ENCODE measurements around the gene RBM28.

RBM28 gene

DNA sequence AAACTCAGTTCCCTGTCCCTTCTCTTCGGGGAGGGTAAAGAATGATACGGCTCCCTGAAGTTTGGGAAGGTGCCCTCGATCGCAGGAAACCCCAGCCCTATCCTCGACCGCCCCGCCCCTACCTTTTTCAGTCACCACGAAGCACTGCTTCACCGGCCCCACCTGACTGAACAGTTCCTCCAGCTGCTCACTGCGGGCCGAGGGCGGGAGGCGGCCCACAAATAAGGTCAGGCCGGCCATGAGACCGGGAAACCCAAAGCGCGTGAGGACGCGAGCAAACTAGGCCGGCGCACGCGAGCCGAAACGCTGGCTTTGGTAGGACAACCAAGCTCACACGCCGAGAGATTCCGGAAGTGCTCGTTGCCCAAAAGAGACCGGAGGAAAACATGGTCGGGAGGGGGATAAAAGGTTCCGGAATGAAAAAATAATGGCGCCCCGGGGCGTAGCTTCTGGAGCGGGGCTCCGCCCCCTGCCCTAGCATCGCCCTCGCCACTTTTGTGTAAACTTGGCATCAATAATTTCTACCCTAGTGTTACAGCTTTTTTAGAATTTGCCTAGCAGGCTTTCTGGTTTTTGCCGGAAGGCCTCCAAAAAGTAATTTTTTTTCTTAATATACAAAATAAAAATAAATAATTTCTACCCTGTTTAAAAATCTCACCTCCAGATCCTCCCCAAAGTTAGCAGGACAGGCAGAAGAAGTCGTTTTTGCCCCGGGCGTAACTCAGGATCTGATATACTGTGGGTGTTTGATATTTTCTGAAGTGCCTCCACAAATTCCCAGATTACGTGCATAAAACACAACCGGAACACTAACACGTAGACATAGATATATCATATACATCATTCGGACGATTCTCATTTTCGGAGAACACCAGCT lies at the start of gene RBM28:
Gene RBM28, minus strand, starts transcription at position 355 of the 877 bp plus-strand sequence. Its CDS starts 115 bp downstream, at position 240.
- peaks cover 3% of the 10 kb centered on the region for H3K4me1 ChIP-seq (ENCODE audit: control insufficient read depth, insufficient read depth, low read length)
- H3K4me3 ChIP-seq (ENCODE audit: low read depth, low read length), result peak within 1 kb of the TSS; percentile 96
- H3K36me3 ChIP-seq (ENCODE audit: control insufficient read depth, insufficient read depth, low read length), result no peaks in the 10 kb centered on the region
- H3K27me3 ChIP-seq (ENCODE audit: control insufficient read depth, insufficient read depth, low read length), result peaks cover 13% of the 10 kb centered on the region
- H3K9ac ChIP-seq (ENCODE audit: low read depth, low read length), result peak within 1 kb of the TSS; percentile 82
- H3K9me3 ChIP-seq (ENCODE audit: control insufficient read depth, insufficient read depth, low read length), result no peaks in the 10 kb centered on the region

DNA sequence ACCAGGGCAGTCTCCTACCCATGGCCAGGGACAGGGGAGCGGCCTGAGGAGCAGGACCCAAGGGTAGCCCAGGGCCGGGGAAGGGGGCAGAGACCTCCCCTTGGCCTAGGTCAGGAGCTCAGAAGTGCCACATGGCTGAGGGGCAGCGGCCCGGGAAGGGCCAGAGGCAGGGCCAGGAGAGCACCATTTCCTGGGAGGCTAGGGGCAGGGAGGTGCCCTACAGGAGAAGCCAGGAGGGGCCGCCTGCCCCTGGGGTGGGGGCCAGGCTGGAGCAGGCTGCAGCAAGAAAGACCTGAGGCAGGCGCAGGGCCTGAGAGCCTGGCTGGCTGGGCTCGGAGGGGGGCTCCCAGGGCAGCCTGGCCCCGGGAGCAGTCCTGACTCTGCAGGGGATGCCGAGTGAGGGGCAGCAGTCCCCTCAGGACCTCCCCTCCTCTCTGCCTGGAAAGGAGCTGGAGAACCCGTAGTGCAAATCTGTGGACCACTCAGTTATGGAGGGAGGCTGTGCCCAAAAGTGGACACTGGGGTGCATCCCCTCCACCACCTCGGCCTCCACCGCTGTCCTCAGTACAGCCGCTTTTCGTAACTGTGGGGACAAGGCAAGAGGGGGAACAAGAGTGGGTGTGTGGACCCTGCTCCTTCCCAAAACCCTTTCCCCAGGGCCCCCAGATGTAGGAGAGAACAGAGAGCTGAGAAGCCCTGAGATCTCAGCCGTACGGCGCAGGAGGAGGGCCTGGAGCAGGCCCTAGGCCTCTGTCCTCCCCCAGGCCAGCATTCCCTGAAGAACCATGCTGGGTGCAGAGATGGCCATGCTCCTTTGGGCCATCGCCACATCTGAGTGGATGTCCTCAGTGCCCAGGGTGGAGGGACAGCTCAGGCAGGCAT lies 49.0 kb upstream of the RBM28 start:
- H3K4me3 ChIP-seq (ENCODE audit: low read depth, low read length), result no peak overlapping the region
- H3K27me3 ChIP-seq (ENCODE audit: control insufficient read depth, insufficient read depth, low read length), result peaks cover 14% of the 10 kb centered on the region
- no peaks in the 10 kb centered on the region for H3K9me3 ChIP-seq (ENCODE audit: control insufficient read depth, insufficient read depth, low read length)
- H3K36me3 ChIP-seq (ENCODE audit: control insufficient read depth, insufficient read depth, low read length), result peaks cover 4% of the 10 kb centered on the region
- no peak overlapping the region for H3K9ac ChIP-seq (ENCODE audit: low read depth, low read length)
- H3K4me1 ChIP-seq (ENCODE audit: control insufficient read depth, insufficient read depth, low read length), result peaks cover 4% of the 10 kb centered on the region

DNA sequence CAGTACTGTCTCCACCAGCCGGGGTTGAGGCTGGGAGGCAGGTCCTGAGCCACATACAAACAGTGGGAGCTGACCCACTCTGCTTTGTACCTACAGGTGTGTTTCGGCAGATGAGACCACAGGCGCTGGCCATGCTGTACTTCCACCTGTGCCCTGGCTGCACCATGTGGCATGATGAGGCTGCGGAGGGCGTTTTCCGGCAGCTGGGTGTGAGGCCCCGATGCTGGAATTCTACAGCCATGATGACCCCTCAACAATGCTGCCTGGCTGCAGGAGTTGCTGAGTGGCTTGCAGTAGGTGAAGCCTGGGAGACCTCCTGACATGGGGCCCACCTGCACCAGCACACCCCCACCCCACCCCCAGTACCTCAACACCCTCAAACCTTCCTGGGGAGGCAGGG lies 48.1 kb upstream of the RBM28 start:
- Histone ChIP-seq H3K9me3 (ENCODE audit: control insufficient read depth, insufficient read depth, low read length) (no peaks in the 10 kb centered on the region), H3K9ac (ENCODE audit: low read depth, low read length) (no peak overlapping the region), H3K4me1 (ENCODE audit: control insufficient read depth, insufficient read depth, low read length) (peaks cover 4% of the 10 kb centered on the region), H3K36me3 (ENCODE audit: control insufficient read depth, insufficient read depth, low read length) (peaks cover 4% of the 10 kb centered on the region), H3K27me3 (ENCODE audit: control insufficient read depth, insufficient read depth, low read length) (peaks cover 22% of the 10 kb centered on the region), H3K4me3 (ENCODE audit: low read depth, low read length) (no peak overlapping the region)

DNA sequence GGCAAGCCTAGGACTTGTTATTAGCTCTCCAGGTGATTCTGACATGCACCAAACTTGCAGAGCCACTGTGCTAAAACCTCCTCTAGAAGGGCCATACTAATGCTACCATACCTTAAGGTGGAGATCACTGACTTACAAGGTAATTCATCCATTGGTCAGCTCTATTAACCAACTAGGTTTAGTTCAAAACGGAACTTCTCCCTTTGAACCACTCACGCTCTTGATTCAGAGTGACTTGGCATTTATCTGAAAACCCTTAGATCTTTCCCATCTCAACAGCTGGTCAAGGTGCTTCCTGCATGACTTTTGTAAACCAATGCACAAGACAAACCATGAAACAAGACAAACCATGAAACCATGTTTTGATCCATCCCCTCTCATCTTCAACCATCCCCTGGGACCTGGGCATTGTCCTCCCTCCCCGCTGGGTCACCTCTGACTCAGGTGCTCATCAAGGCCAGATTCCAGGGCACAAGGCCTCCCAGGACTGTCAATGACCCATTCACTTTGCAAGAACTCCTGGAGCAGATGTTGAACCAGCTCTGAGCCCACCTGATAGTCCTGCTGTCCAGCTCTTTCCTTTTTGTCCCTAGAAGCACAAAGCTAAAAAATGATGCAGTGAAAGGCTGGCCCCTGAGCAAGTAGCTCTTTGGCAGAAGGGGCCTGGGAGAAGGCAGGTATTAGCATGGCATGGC lies 47.3 kb upstream of the RBM28 start:
- Histone ChIP-seq H3K4me3 (ENCODE audit: low read depth, low read length) (no peak overlapping the region), H3K9ac (ENCODE audit: low read depth, low read length) (no peak overlapping the region), H3K4me1 (ENCODE audit: control insufficient read depth, insufficient read depth, low read length) (peaks cover 8% of the 10 kb centered on the region), H3K27me3 (ENCODE audit: control insufficient read depth, insufficient read depth, low read length) (peaks cover 26% of the 10 kb centered on the region), H3K9me3 (ENCODE audit: control insufficient read depth, insufficient read depth, low read length) (no peaks in the 10 kb centered on the region), H3K36me3 (ENCODE audit: control insufficient read depth, insufficient read depth, low read length) (peaks cover 4% of the 10 kb centered on the region)

DNA sequence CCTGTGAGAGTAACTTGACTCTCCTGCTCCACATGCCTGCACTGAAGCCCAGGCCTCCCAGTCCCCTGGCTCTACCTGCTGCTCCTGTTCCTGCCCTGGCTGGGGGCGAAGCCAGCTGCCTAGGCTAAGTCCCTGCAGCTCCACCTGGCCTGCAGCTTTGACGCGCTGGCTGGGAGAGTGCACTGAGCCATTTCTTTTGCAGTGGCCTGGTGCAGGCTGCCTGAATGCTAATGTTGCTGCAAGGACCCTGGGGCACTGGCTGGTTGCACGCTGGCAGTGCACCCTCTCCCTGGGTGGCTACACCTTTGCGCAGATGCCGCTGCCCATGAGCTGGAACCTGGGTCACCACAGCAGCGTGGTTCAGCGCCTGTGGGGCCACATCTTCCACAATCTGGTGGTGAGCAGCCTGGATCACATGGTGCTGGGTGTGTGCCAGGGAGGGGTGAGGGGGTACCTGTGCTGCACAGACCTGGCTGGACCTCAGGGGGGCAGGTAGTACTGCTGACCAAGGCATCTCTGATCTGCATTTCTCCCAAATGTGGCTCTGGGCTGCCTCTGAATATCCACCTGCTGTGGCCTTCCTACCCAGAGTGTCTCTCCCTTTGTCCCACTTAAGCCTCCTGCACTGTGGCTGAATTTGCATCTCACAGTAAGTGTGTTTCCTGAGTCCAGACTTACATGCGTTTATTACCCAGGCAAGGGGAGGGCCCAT lies 46.1 kb upstream of the RBM28 start:
- peaks cover 8% of the 10 kb centered on the region for H3K4me1 ChIP-seq (ENCODE audit: control insufficient read depth, insufficient read depth, low read length)
- no peak overlapping the region for H3K4me3 ChIP-seq (ENCODE audit: low read depth, low read length)
- H3K36me3 ChIP-seq (ENCODE audit: control insufficient read depth, insufficient read depth, low read length), result peaks cover 4% of the 10 kb centered on the region
- no peaks in the 10 kb centered on the region for H3K9me3 ChIP-seq (ENCODE audit: control insufficient read depth, insufficient read depth, low read length)
- H3K9ac ChIP-seq (ENCODE audit: low read depth, low read length), result no peak overlapping the region
- H3K27me3 ChIP-seq (ENCODE audit: control insufficient read depth, insufficient read depth, low read length), result peaks cover 26% of the 10 kb centered on the region

DNA sequence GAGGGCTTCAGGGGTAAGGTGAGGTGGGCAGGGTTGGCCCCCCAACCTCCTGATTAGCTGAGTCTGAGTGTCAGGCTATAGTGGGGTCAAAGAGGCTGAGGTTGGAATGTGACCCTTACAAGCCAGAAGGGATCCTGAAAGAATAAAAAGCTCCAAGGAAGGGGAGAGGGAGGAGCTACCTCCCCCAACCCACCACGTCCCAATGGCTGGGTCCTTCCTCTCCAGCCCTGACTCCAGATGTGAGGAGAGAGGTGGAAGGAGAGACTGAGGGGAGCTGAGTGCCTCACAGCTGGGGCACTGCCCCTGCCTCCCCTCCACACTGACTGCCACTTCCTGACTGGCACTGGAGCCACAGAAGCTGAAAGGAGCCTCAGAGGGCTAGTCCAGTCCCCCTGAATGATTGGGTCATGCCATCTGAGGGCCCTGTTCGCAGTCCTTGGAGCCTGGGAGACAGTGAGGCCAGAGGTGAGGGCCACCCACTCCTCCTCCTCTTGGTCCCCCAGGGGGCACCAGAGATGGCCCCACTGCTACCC lies 45.4 kb upstream of the RBM28 start:
- Histone ChIP-seq H3K4me3 (ENCODE audit: low read depth, low read length) (no peak overlapping the region), H3K9me3 (ENCODE audit: control insufficient read depth, insufficient read depth, low read length) (no peaks in the 10 kb centered on the region), H3K36me3 (ENCODE audit: control insufficient read depth, insufficient read depth, low read length) (peaks cover 4% of the 10 kb centered on the region), H3K27me3 (ENCODE audit: control insufficient read depth, insufficient read depth, low read length) (peaks cover 26% of the 10 kb centered on the region), H3K4me1 (ENCODE audit: control insufficient read depth, insufficient read depth, low read length) (peaks cover 8% of the 10 kb centered on the region), H3K9ac (ENCODE audit: low read depth, low read length) (no peak overlapping the region)

DNA sequence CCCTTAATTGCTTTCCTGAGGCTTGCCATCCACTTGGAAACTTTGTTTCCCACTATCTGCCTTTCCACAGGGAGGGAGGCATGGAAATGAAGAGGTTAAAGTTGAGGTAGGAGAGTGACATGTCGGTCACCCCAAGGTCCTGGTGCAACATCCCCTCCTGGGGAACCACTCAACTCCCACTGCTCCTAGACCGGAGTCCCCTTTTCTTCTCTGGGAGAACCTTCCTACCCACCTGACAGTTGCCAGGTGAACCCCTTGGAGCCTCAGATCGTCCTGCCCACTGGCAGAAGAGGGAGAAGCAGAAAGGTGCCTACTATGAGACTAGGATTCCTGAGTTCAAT lies 44.4 kb upstream of the RBM28 start:
- Histone ChIP-seq H3K4me3 (ENCODE audit: low read depth, low read length) (no peak overlapping the region), H3K36me3 (ENCODE audit: control insufficient read depth, insufficient read depth, low read length) (peaks cover 2% of the 10 kb centered on the region), H3K4me1 (ENCODE audit: control insufficient read depth, insufficient read depth, low read length) (peaks cover 8% of the 10 kb centered on the region), H3K9ac (ENCODE audit: low read depth, low read length) (no peak overlapping the region), H3K27me3 (ENCODE audit: control insufficient read depth, insufficient read depth, low read length) (peaks cover 26% of the 10 kb centered on the region), H3K9me3 (ENCODE audit: control insufficient read depth, insufficient read depth, low read length) (no peaks in the 10 kb centered on the region)

DNA sequence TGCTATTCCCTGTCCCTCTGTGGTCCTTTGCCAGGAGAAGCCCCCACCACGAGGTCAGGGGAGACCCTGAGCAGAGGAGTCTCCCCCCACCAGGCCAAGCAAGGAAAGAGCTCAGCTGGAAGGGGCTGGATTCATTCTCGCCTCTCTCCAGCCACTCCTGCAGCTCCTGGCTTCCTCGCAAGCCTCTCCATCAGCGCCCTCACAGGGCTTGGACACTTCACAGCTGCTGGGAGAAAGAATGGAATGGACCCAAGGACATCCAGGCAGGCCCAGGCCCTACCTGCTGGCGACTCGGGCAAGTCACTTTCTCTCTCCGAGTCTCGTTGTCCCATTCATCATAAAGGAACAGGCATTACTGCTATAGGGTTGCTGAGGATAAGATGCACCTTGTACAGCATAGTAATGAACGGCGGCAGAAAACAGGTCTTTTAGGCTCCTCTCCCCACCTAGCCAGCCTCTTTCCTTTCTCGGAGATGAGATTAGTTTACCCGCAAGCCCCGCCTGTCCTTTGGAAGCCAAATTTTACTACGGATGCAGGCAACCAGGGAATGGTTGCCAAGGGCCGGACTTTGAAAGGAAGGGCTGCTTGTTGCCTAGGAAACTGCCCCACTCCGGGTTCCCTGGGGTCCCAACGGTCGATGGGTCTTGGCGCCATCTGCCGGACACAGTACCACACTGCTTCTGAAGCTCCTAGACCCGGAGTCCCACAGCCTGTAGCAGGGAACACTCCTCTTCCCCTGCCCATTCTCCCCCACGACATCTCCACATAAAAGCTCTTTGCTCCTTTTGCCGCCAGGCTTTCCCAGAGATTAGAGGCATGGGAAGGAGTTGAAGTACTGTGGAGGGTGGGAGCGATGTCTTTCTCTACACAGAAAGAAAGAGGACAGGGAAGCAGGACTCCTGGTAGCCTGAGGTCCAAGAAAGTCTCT lies 43.8 kb upstream of the RBM28 start:
- H3K9ac ChIP-seq (ENCODE audit: low read depth, low read length), result no peak overlapping the region
- H3K36me3 ChIP-seq (ENCODE audit: control insufficient read depth, insufficient read depth, low read length), result no peaks in the 10 kb centered on the region
- H3K27me3 ChIP-seq (ENCODE audit: control insufficient read depth, insufficient read depth, low read length), result peaks cover 30% of the 10 kb centered on the region
- H3K9me3 ChIP-seq (ENCODE audit: control insufficient read depth, insufficient read depth, low read length), result no peaks in the 10 kb centered on the region
- H3K4me3 ChIP-seq (ENCODE audit: low read depth, low read length), result no peak overlapping the region
- peaks cover 8% of the 10 kb centered on the region for H3K4me1 ChIP-seq (ENCODE audit: control insufficient read depth, insufficient read depth, low read length)

- no peak overlapping the region for H3K9ac ChIP-seq (ENCODE audit: low read depth, low read length)
- no peaks in the 10 kb centered on the region for H3K9me3 ChIP-seq (ENCODE audit: control insufficient read depth, insufficient read depth, low read length)
- H3K4me3 ChIP-seq (ENCODE audit: low read depth, low read length), result no peak overlapping the region
- peaks cover 30% of the 10 kb centered on the region for H3K27me3 ChIP-seq (ENCODE audit: control insufficient read depth, insufficient read depth, low read length)
- H3K4me1 ChIP-seq (ENCODE audit: control insufficient read depth, insufficient read depth, low read length), result peaks cover 8% of the 10 kb centered on the region
- H3K36me3 ChIP-seq (ENCODE audit: control insufficient read depth, insufficient read depth, low read length), result no peaks in the 10 kb centered on the region
These were observed 42.5 kb upstream of the RBM28 start for GRCh38 chr7:128385988-128386925.

All from iPS-15b (cell line).